HepG2 (cell line): ENCODE results near the gene ICE1. TPM values are rescaled to one million over a fixed set of nuclear protein-coding genes. Genes with fewer than 3 reads are reported as not detected.

Source experiments
- ATAC-seq: fragments of 200-7000 bp; cut with Tn5 transposase; 3 replicates; pipeline ENCODE4 v1.9.1; 2020; ENCODE audit warnings: mild to moderate bottlenecking, moderate library complexity
- BruUV-seq: library from RNA; stranded (reverse); fragments of 400-500 nt; replicated peaks from 2 replicates; lab custom pipeline; 2021; lab: Mats Ljungman, UMichigan
- CTCF ChIA-PET: fragments of 300-600 bp; formaldehyde crosslinking; extraction: SDS; loops from one replicate; lab custom pipeline; 2021; ENCODE audit warnings: low total read pairs, inconsistent platforms, low intra/inter-chr PET ratio; lab: Yijun Ruan, JAX
- POLR2A ChIA-PET: fragments of 350-600 bp; sonication (Branson Sonifier 250); formaldehyde crosslinking; loops from one replicate; lab custom pipeline; 2020; ENCODE audit warnings: antibody characterized with exemption, inconsistent platforms; lab: Yijun Ruan, JAX
- DNase-seq: peaks from one replicate; pipeline ENCODE4 v3.0.0-alpha.2; 2015; ENCODE audit warnings: low spot score
- FAIRE-seq: peaks from 3 replicates; lab custom pipeline; 2011; peaks lifted over from hg19 to GRCh38; lab: Jason Lieb, UNC
- H2AFZ ChIP-seq: one replicate; pipeline ENCODE4 v1.6.1; 2011; ENCODE audit warnings: low read length, inconsistent platforms
- H3K27ac ChIP-seq: fragments of 300-600 bp; 3 replicates; pipeline ENCODE4 v1.8.0; 2011; ENCODE audit warnings: mixed run types, mild to moderate bottlenecking, mixed read lengths, low read length, inconsistent platforms; ENCODE audit not compliant: insufficient read depth; ENCODE audit errors: extremely low read length
- H3K27me3 ChIP-seq, 2 experiments: fragments of 200-600 bp in 1 of 2; 2 replicates in 1 of 2; 3 replicates in 1 of 2; pipeline versions ENCODE4 v1.6.0 to v1.8.0; 2011; ENCODE audit warnings: low read length in 2 of 2, mild to moderate bottlenecking in 2 of 2, moderate library complexity in 2 of 2, inconsistent platforms in 1 of 2; ENCODE audit not compliant: insufficient read depth in 2 of 2, control insufficient read depth in 1 of 2
- H3K36me3 ChIP-seq, 2 experiments: fragments of 200-600 bp in 1 of 2; replicated peaks in 1 of 2; 2 replicates in 1 of 2; 3 replicates in 1 of 2; pipeline versions ENCODE4 v1.5.1 to v1.8.0; 2011; ENCODE audit warnings: low read length in 2 of 2, inconsistent platforms in 1 of 2; ENCODE audit not compliant: insufficient read depth in 2 of 2, control insufficient read depth in 1 of 2
- H3K4me1 ChIP-seq: 2 replicates; pipeline ENCODE4 v1.5.1; 2012; ENCODE audit warnings: low read length, inconsistent platforms; ENCODE audit not compliant: insufficient read depth
- H3K4me2 ChIP-seq: 2 replicates; pipeline ENCODE4 v1.6.0; 2011; ENCODE audit warnings: low read depth, low read length, inconsistent platforms
- H3K4me3 ChIP-seq, 3 experiments: fragments of 200-600 bp in 1 of 3; sonication (generic), shearing (Covaris generic) in 1 of 3; replicated peaks in 1 of 3; 2 replicates each; pipeline ENCODE4 v1.5.1; 2011 to 2016; ENCODE audit warnings: low read length in 3 of 3, inconsistent platforms in 2 of 3, low read depth in 2 of 3, mild to moderate bottlenecking in 2 of 3, control low read depth in 1 of 3, mixed read lengths in 1 of 3; ENCODE audit not compliant: insufficient read depth in 1 of 3
- H3K79me2 ChIP-seq: one replicate; pipeline ENCODE4 v1.6.1; 2011; ENCODE audit warnings: low read length, inconsistent platforms; ENCODE audit not compliant: insufficient read depth
- H3K9ac ChIP-seq: 2 replicates; pipeline ENCODE4 v1.6.0; 2011; ENCODE audit warnings: mild to moderate bottlenecking, low read depth, low read length, inconsistent platforms; ENCODE audit not compliant: insufficient read depth
- H3K9me3 ChIP-seq: 2 replicates; pipeline ENCODE4 v1.5.1; 2012; ENCODE audit warnings: mild to moderate bottlenecking, low read length
- H4K20me1 ChIP-seq: 2 replicates; pipeline ENCODE4 v1.6.0; 2011; ENCODE audit warnings: inconsistent platforms, mild to moderate bottlenecking, low read length, moderate library complexity; ENCODE audit not compliant: insufficient read depth
- E2F5 ChIP-seq: sonication (generic); formaldehyde crosslinking; conservative IDR thresholded peaks from 2 replicates; pipeline ENCODE4 v1.4.0; 2020; ENCODE audit warnings: missing genetic modification reagents
- ETV5 ChIP-seq: IDR thresholded peaks from 2 replicates; pipeline ENCODE4 v1.6.1; 2018; ENCODE audit warnings: missing biosample characterization, missing genetic modification reagents, inconsistent platforms, borderline replicate concordance
- HNF1B ChIP-seq: sonication (generic); formaldehyde crosslinking; IDR thresholded peaks from 2 replicates; pipeline ENCODE4 v1.5.1; 2020; ENCODE audit warnings: mild to moderate bottlenecking, moderate library complexity, missing genetic modification reagents
- HNRNPH1 ChIP-seq: fragments of 200-400 bp; formaldehyde crosslinking; optimal IDR thresholded peaks from 2 replicates; pipeline ENCODE3; 2017; ENCODE audit warnings: mild to moderate bottlenecking, low read depth, low read length
- NCOA5 ChIP-seq: sonication (generic); formaldehyde crosslinking; IDR thresholded peaks from 2 replicates; pipeline ENCODE4 v1.4.0; 2020; ENCODE audit warnings: missing genetic modification reagents
- ONECUT2 ChIP-seq: sonication (generic); formaldehyde crosslinking; IDR thresholded peaks from 2 replicates; pipeline ENCODE4 v1.4.0; 2020; ENCODE audit warnings: missing genetic modification reagents
- SMC3 ChIP-seq: IDR thresholded peaks from 2 replicates; pipeline ENCODE4 v1.6.1; 2011; ENCODE audit warnings: low read length, improper control_type of control experiment
- SOX13 ChIP-seq, 3 experiments: fragments of 450-650 bp in 1 of 3; sonication (generic) in 1 of 3; formaldehyde crosslinking in 1 of 3; IDR thresholded peaks in 2 of 3; conservative IDR thresholded peaks in 1 of 3; 2 replicates each; pipeline versions ENCODE4 v1.5.0 to v1.6.1; 2016 to 2020; ENCODE audit warnings: antibody characterized with exemption in 1 of 3, mild to moderate bottlenecking in 1 of 3, missing compliant biosample characterization in 1 of 3, missing genetic modification reagents in 1 of 3, moderate library complexity in 1 of 3
- TAF15 ChIP-seq: fragments of 200-400 bp; formaldehyde crosslinking; IDR thresholded peaks from one replicate; pipeline ENCODE4 v1.6.1; 2018; ENCODE audit warnings: mild to moderate bottlenecking, low read depth, low read length; ENCODE audit not compliant: poor library complexity, severe bottlenecking
- THAP9 ChIP-seq: sonication (generic); formaldehyde crosslinking; IDR thresholded peaks from 2 replicates; pipeline ENCODE4; 2020; ENCODE audit warnings: missing genetic modification reagents, mild to moderate bottlenecking, borderline replicate concordance
- THRA ChIP-seq: sonication (generic); formaldehyde crosslinking; IDR thresholded peaks from 2 replicates; pipeline ENCODE4 v1.4.0; 2020; ENCODE audit warnings: missing genetic modification reagents, borderline replicate concordance
- XBP1 ChIP-seq: sonication (generic); formaldehyde crosslinking; IDR thresholded peaks from 2 replicates; pipeline ENCODE4 v1.5.0; 2020; ENCODE audit warnings: missing genetic modification reagents
- YY1 ChIP-seq: IDR thresholded peaks from 2 replicates; pipeline ENCODE4 v1.6.1; 2011; ENCODE audit warnings: low read length, low read depth, moderate library complexity, mild to moderate bottlenecking; ENCODE audit not compliant: insufficient read depth, insufficient replicate concordance
- ZNF343 ChIP-seq: sonication (generic); formaldehyde crosslinking; IDR thresholded peaks from 2 replicates; pipeline ENCODE4 v1.4.0; 2020; ENCODE audit warnings: mild to moderate bottlenecking, missing genetic modification reagents
- ZNF772 ChIP-seq: sonication (generic); formaldehyde crosslinking; IDR thresholded peaks from 2 replicates; pipeline ENCODE4 v1.5.0; 2020; ENCODE audit warnings: mild to moderate bottlenecking, missing genetic modification reagents
- WGBS: methylation state at CpG from one replicate; pipeline ENCODE4 v1.1.6; 2017; ENCODE audit warnings: low lambda C conversion rate; 5-methylcytosine and 5-hydroxymethylcytosine counted together
- in situ Hi-C: cut with HindIII; loops from 2 replicates; pipeline ENCODE4 v1.10.0; 2017; ENCODE audit warnings: low pct_unique_long_range_greater_than_20kb; ENCODE audit not compliant: extremely low pct_ligation_motif_present
- intact Hi-C: fragments of 100-400 bp; cut with micrococcal nuclease; formaldehyde crosslinking; loops from one replicate; pipeline ENCODE4 v1.10.0; 2022; ENCODE audit not compliant: unreplicated experiment
- polyA plus RNA-seq, 8 experiments: library from polyadenylated mRNA; depleted of rRNA in 3 of 8; stranded (reverse) in 7 of 8; unstranded in 1 of 8; fragments of >200 nt; fragmentation: Illumina TruSeq in 4 of 8; extraction: Trizol in 4 of 8; gene quantifications; 2 replicates each; pipeline versions ENCODE4 v1.2.1 to v1.2.3, GENCODE V29; 2011 to 2016; ENCODE audit warnings: low read depth in 4 of 8, missing spikeins in 1 of 8, mixed read lengths in 1 of 8; ENCODE audit not compliant: insufficient read depth in 1 of 8
- total RNA-seq, 5 experiments: library from RNA; depleted of rRNA; stranded (reverse); fragments of >200 nt; fragmentation: Illumina TruSeq; extraction: Trizol; gene quantifications; 2 replicates each; pipeline ENCODE4 v1.2.3, GENCODE V29; 2016; ENCODE audit warnings: low read depth in 1 of 5

ICE1 gene
- total and polyA plus RNA-seq, 2 of the 13 experiments (the other 11 are each of a cell fraction or from before 2014, with no cell fraction given), result 9.1 to 27.6 TPM

GRCh38 chr5:5492087-5492933, 69.8 kb downstream of the ICE1 start:
- Histone ChIP-seq H3K4me3 (no peak overlapping the region), H2AFZ (no peak overlapping the region), H3K9ac (no peak overlapping the region), H3K27ac (no peak overlapping the region), H3K4me2 (no peak overlapping the region), H3K27me3 (peaks cover 0 to 6% of the 10 kb centered on the region in 2 experiments; a peak in 2 of 5 replicates), H3K4me1 (no peaks in the 10 kb centered on the region; the same call in 1 of the 2 replicates), H3K79me2 (no peaks in the 10 kb centered on the region), H3K9me3 (no peaks in the 10 kb centered on the region), H4K20me1 (no peaks in the 10 kb centered on the region), H3K36me3 (peaks cover 1 to 8% of the 10 kb centered on the region in 2 experiments; a peak in 3 of 5 replicates)
- no TSS peak for BruUV-seq
- WGBS, result 35% methylated on average over 12 of the region's 12 CpGs
- peak; percentile 54 for DNase-seq
- intact Hi-C loops (no loop called here), in situ Hi-C loops (loop anchor here (10.0 kb wide), 2 partner anchors 942 to 1082 kb away; no protein-coding TSS in a partner anchor)
- peak; percentile 76 for FAIRE-seq
- POLR2A ChIA-PET, result no interaction called here
- CTCF ChIA-PET, result interaction anchor here (0.8 to 1.4 kb wide), 2 partner anchors 942 to 1084 kb away, joined by 3 to 4 read pairs; no protein-coding TSS in a partner anchor
- peak; percentile 38; the same call in 2 of the 3 replicates for ATAC-seq
- TF ChIP-seq TAF15 (no peak), YY1 (no peak), THRA (CRISPR knock-in tag) (no peak), THAP9 (CRISPR knock-in tag) (no peak), ZNF343 (CRISPR knock-in tag) (no peak), E2F5 (CRISPR knock-in tag) (no peak), SMC3 (peak; percentile 39; the same call in 1 of the 2 replicates), HNF1B (CRISPR knock-in tag) (no peak), ONECUT2 (CRISPR knock-in tag) (no peak), SOX13 (IDR thresholded peaks at IDR 0.05) (no peak), SOX13 (CRISPR knock-in tag; conservative IDR thresholded peaks at IDR 0.05 in 1 of 2, IDR thresholded peaks at IDR 0.05 in 1 of 2) (no peak), NCOA5 (CRISPR knock-in tag) (no peak), XBP1 (no peak), ETV5 (CRISPR knock-in tag) (peak; percentile 81; the same call in 1 of the 2 replicates), HNRNPH1 (no peak), ZNF772 (CRISPR knock-in tag) (no peak)
